Panc1 (cell line): ENCODE data around the gene SLC27A2. TPM values are rescaled to one million over a fixed set of nuclear protein-coding genes. Genes with fewer than 3 reads are reported as not detected.

Experiments used
- ATAC-seq: fragments of 200-7000 bp; cut with Tn5 transposase; 2 replicates; pipeline ENCODE4 v1.9.1; 2020; ENCODE audit warnings: mild to moderate bottlenecking, moderate library complexity
- BruUV-seq: library from RNA; stranded (reverse); fragments of 400-500 nt; replicated peaks from 2 replicates; lab custom pipeline; 2021; lab: Mats Ljungman, UMichigan
- CTCF ChIA-PET: fragments of 300-600 bp; sonication (Branson Sonifier 250); formaldehyde crosslinking; loops from one replicate; lab custom pipeline; 2022; ENCODE audit warnings: antibody characterized with exemption; lab: Charles Lee
- POLR2A ChIA-PET: fragments of 300-600 bp; sonication (Branson Sonifier 250); formaldehyde crosslinking; loops from one replicate; lab custom pipeline; 2022; ENCODE audit warnings: antibody characterized with exemption; lab: Charles Lee
- DNase-seq: peaks from one replicate; pipeline ENCODE4 v3.0.0-alpha.2; 2010; ENCODE audit warnings: low read depth, low spot score
- H3K27ac ChIP-seq: 2 replicates; pipeline ENCODE4 v1.5.1; 2011; ENCODE audit warnings: mild to moderate bottlenecking, low read length, inconsistent platforms
- H3K27me3 ChIP-seq: fragments of 200-500 bp; sonication (Bioruptor generic); 2 replicates; pipeline ENCODE4 v1.6.0; 2014; ENCODE audit warnings: low read length, inconsistent platforms; ENCODE audit not compliant: control insufficient read depth, insufficient read depth
- H3K36me3 ChIP-seq: fragments of 200-500 bp; sonication (Bioruptor generic); 2 replicates; pipeline ENCODE4 v1.5.1; 2014; ENCODE audit warnings: inconsistent platforms, mild to moderate bottlenecking, low read length, moderate library complexity; ENCODE audit not compliant: control insufficient read depth, insufficient read depth
- H3K4me1 ChIP-seq: 2 replicates; pipeline ENCODE4 v1.5.1; 2011; ENCODE audit warnings: inconsistent platforms, mild to moderate bottlenecking, low read length, moderate library complexity; ENCODE audit not compliant: control insufficient read depth, insufficient read depth
- H3K4me3 ChIP-seq, 2 experiments: 2 replicates each; pipeline ENCODE4 v1.5.1; 2011 to 2012; ENCODE audit warnings: low read depth in 2 of 2, low read length in 2 of 2, mild to moderate bottlenecking in 2 of 2, inconsistent platforms in 1 of 2, moderate library complexity in 1 of 2
- H3K9me3 ChIP-seq: fragments of 200-500 bp; sonication (Bioruptor generic); 2 replicates; pipeline ENCODE4 v1.5.1; 2014; ENCODE audit warnings: low read depth, mild to moderate bottlenecking, inconsistent platforms, low read length, moderate library complexity; ENCODE audit not compliant: control insufficient read depth, insufficient read depth
- POLR2AphosphoS5 ChIP-seq: IDR thresholded peaks from 2 replicates; pipeline ENCODE4 v1.6.1; 2012; ENCODE audit warnings: mild to moderate bottlenecking, low read depth, low read length, moderate library complexity
- SIN3A ChIP-seq: IDR thresholded peaks from 2 replicates; pipeline ENCODE4 v1.6.1; 2012; ENCODE audit warnings: low read depth, mild to moderate bottlenecking, low read length, moderate library complexity, borderline replicate concordance; ENCODE audit not compliant: insufficient read depth
- TCF7L2 ChIP-seq: IDR thresholded peaks from 2 replicates; pipeline ENCODE4 v1.6.1; 2011; ENCODE audit warnings: mild to moderate bottlenecking, low read depth, low read length, inconsistent platforms
- in situ Hi-C: cut with HindIII; loops from 2 replicates; pipeline ENCODE4 v1.10.0; 2016; ENCODE audit warnings: low sequenced_read_pairs, low pct_unique_long_range_greater_than_20kb
- intact Hi-C: fragments of 100-400 bp; cut with micrococcal nuclease; formaldehyde crosslinking; loops from one replicate; pipeline ENCODE4 v1.10.0; 2022; ENCODE audit not compliant: unreplicated experiment
- total RNA-seq: library from RNA; stranded (reverse); gene quantifications from one replicate; pipeline ENCODE4 v1.2.1, GENCODE V29; 2021; ENCODE audit not compliant: unreplicated experiment
- TF ChIP-seq, protein P1 (sequence below): fragments of 450-650 bp; IDR thresholded peaks from 2 replicates; pipeline ENCODE4 v1.5.1; 2017; ENCODE audit warnings: mild to moderate bottlenecking
- TF ChIP-seq, protein P2 (sequence below), 2 experiments: IDR thresholded peaks; 2 replicates each; pipeline ENCODE4 v1.6.1; 2011 to 2012; ENCODE audit warnings: low read depth in 2 of 2, control low read depth in 1 of 2, low read length in 1 of 2, mild to moderate bottlenecking in 1 of 2, moderate library complexity in 1 of 2; ENCODE audit not compliant: insufficient read depth in 1 of 2

Gene SLC27A2
- total RNA-seq, 1 experiment from 2014 or later = 0.18 TPM

DNA sequence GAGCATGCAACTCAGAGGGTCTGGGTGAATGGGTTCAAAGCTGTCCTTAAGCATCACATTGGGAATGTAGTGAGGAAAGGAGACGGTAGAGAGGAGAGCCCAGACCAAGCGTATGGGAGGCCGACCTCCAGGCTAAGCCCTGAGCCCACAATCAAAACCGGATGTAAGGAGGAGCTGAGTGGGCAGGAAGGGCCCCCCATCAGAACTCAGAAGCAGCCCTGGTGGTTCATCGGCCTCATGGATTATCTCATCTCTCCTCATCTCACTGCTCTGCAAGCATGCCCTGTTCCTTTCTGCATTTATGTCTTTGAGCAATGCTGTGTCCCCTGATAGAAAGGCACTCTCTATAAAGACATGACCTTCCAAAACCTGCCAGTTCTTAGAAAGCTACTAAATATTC is 77.3 kb downstream of the SLC27A2 start:
- DNase-seq (no peak), ATAC-seq (peak; percentile 30; the same call in 1 of the 2 replicates)
- no peaks in the 10 kb centered on the region for H3K9me3 ChIP-seq
- intact Hi-C loops = no loop called here
- no peaks in the 10 kb centered on the region for H3K4me1 ChIP-seq
- peaks cover 2% of the 10 kb centered on the region for H3K27me3 ChIP-seq
- H3K27ac ChIP-seq = no peak overlapping the region
- ChIA-PET CTCF (interaction anchor here (0.5 to 0.6 kb wide), 2 partner anchors 71 to 686 kb away, joined by 3 to 11 read pairs; no protein-coding TSS in a partner anchor), POLR2A (interaction anchor here (0.6 kb wide), 1 partner anchor 10 kb away, joined by 3 read pairs; no protein-coding TSS in a partner anchor)
- H3K36me3 ChIP-seq = no peaks in the 10 kb centered on the region
- in situ Hi-C loops = no loop called here
- H3K4me3 ChIP-seq = no peak overlapping the region
- TF ChIP-seq, protein P1, sequence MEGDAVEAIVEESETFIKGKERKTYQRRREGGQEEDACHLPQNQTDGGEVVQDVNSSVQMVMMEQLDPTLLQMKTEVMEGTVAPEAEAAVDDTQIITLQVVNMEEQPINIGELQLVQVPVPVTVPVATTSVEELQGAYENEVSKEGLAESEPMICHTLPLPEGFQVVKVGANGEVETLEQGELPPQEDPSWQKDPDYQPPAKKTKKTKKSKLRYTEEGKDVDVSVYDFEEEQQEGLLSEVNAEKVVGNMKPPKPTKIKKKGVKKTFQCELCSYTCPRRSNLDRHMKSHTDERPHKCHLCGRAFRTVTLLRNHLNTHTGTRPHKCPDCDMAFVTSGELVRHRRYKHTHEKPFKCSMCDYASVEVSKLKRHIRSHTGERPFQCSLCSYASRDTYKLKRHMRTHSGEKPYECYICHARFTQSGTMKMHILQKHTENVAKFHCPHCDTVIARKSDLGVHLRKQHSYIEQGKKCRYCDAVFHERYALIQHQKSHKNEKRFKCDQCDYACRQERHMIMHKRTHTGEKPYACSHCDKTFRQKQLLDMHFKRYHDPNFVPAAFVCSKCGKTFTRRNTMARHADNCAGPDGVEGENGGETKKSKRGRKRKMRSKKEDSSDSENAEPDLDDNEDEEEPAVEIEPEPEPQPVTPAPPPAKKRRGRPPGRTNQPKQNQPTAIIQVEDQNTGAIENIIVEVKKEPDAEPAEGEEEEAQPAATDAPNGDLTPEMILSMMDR = no peak
- TF ChIP-seq POLR2AphosphoS5 (no peak), SIN3A (no peak), TCF7L2 (no peak)
- TF ChIP-seq, protein P2, sequence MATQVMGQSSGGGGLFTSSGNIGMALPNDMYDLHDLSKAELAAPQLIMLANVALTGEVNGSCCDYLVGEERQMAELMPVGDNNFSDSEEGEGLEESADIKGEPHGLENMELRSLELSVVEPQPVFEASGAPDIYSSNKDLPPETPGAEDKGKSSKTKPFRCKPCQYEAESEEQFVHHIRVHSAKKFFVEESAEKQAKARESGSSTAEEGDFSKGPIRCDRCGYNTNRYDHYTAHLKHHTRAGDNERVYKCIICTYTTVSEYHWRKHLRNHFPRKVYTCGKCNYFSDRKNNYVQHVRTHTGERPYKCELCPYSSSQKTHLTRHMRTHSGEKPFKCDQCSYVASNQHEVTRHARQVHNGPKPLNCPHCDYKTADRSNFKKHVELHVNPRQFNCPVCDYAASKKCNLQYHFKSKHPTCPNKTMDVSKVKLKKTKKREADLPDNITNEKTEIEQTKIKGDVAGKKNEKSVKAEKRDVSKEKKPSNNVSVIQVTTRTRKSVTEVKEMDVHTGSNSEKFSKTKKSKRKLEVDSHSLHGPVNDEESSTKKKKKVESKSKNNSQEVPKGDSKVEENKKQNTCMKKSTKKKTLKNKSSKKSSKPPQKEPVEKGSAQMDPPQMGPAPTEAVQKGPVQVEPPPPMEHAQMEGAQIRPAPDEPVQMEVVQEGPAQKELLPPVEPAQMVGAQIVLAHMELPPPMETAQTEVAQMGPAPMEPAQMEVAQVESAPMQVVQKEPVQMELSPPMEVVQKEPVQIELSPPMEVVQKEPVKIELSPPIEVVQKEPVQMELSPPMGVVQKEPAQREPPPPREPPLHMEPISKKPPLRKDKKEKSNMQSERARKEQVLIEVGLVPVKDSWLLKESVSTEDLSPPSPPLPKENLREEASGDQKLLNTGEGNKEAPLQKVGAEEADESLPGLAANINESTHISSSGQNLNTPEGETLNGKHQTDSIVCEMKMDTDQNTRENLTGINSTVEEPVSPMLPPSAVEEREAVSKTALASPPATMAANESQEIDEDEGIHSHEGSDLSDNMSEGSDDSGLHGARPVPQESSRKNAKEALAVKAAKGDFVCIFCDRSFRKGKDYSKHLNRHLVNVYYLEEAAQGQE (IDR thresholded peaks at IDR 0.05; ENCODE audit: insufficient read depth in 1 of 2, low read depth in 2 of 2, low read length in 1 of 2) = no peak
- BruUV-seq = no TSS peak

DNA sequence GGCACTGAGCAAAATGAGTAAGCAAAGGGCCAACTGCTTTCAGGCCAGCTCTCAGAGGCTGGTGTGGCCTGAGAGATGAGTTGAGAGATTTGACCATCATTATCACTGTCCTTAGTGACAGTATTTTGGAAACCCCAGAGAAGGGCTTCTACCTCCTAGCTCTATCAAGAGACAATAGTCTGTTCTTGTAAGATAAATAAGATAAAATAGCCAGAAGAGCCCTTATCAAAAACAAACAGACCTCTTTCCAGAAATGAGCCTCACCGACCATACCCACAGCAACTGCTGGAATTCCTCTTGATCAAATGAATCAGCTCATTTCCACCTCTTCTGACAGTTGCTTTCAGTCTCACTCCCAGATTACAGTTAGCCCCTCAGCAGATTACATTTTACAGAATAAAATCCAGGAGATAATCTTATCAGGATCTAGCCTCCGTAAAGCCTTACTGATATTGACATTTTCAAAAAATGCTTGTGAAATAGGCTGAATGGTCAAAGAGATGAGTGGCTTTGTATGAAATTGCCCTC is 79.0 kb downstream of the SLC27A2 start:
- no peaks in the 10 kb centered on the region for H3K9me3 ChIP-seq
- ATAC-seq = no peak
- no peak for DNase-seq
- intact Hi-C loops = no loop called here
- POLR2A ChIA-PET = interaction anchor here (0.7 kb wide), 1 partner anchor 1017 kb away, joined by 3 read pairs; no protein-coding TSS in a partner anchor
- TF ChIP-seq POLR2AphosphoS5 = no peak
- TF ChIP-seq SIN3A = no peak
- TF ChIP-seq, protein P2 (IDR thresholded peaks at IDR 0.05; ENCODE audit: insufficient read depth in 1 of 2, low read depth in 2 of 2, low read length in 1 of 2) = no peak
- TF ChIP-seq TCF7L2 = no peak
- TF ChIP-seq, protein P1 = no peak
- no peak overlapping the region for H3K27ac ChIP-seq
- peaks cover 10% of the 10 kb centered on the region for H3K27me3 ChIP-seq
- no peaks in the 10 kb centered on the region for H3K4me1 ChIP-seq
- CTCF ChIA-PET = interaction anchor here (0.6 kb wide), 1 partner anchor 1054 kb away, joined by 3 read pairs; no protein-coding TSS in a partner anchor
- no peak overlapping the region for H3K4me3 ChIP-seq
- no peaks in the 10 kb centered on the region for H3K36me3 ChIP-seq
- in situ Hi-C loops = no loop called here
- no TSS peak for BruUV-seq
